A549 treated with Hydrocortisone at 1 μM for 4 hours (cell line): ENCODE measurements around the gene AP3B1. TPM values are rescaled to one million over a fixed set of nuclear protein-coding genes. Genes with fewer than 3 reads are reported as not detected.

ENCODE experiments used
- total RNA-seq: library from RNA; stranded (reverse); fragments of 200-300 nt; extraction: Qiagen RNA extraction; gene quantifications from 5 replicates; pipeline ENCODE4 v1.2.3, GENCODE V29; 2022

The AP3B1 gene
- total RNA-seq = 27.0 to 33.1 TPM (median 30.6 TPM) in 5 replicates

GRCh38 chr5:78294248-78295034 lies at the start of gene AP3B1:
TSS of gene AP3B1 (minus strand) at chr5:78294698. CDS start at chr5:78294579, 119 bp downstream.

Other genes with a start within 250 kb of the AP3B1 start
- gene SCAMP1, start 65.9 kb upstream of the AP3B1 start, total RNA-seq = 13.4 to 29.2 TPM (median 24.5 TPM) in 5 replicates